HG03097 (cell line): ENCODE results near the gene NTRK3.

Source experiments
- ATAC-seq: cut with Tn5 transposase; IDR thresholded peaks from one replicate; pipeline ENCODE4 v1.9.1; 2021; ENCODE audit not compliant: unreplicated experiment, low FRiP score

The NTRK3 gene

DNA sequence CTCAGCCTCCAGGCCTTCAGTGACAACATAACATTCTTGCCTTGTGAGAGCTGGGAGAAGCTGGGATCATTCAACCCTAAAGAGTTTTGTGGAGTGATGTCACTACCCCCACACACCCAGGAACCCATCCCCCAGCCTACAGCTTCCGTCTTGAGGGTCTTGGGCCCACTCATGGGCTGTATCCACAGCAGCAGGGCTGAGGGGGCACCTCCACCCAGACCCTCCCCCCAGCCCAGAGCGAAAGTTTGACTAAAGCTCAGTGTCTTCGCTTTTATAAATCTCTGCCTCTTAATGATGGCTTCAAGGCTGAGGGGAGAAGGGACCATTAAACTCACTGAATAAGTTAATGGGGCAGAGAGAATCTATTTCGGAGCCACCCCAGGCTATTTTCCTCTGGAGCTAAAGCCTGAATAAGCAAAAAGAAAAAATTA, 23.8 kb downstream of the NTRK3 start:
- ATAC-seq = no peak

GRCh38 chr15:88231909-88232644, 24.5 kb downstream of the NTRK3 start:
- no peak for ATAC-seq

- ATAC-seq = no peak
Observed at GRCh38 chr15:88230823-88231222, 25.7 kb downstream of the NTRK3 start.

GRCh38 chr15:88225461-88225860, 31.1 kb downstream of the NTRK3 start:
- ATAC-seq = no peak

- no peak for ATAC-seq
Observed at GRCh38 chr15:88223084-88223483, 33.5 kb downstream of the NTRK3 start.

GRCh38 chr15:88221836-88222235, 34.7 kb downstream of the NTRK3 start:
- no peak for ATAC-seq

DNA sequence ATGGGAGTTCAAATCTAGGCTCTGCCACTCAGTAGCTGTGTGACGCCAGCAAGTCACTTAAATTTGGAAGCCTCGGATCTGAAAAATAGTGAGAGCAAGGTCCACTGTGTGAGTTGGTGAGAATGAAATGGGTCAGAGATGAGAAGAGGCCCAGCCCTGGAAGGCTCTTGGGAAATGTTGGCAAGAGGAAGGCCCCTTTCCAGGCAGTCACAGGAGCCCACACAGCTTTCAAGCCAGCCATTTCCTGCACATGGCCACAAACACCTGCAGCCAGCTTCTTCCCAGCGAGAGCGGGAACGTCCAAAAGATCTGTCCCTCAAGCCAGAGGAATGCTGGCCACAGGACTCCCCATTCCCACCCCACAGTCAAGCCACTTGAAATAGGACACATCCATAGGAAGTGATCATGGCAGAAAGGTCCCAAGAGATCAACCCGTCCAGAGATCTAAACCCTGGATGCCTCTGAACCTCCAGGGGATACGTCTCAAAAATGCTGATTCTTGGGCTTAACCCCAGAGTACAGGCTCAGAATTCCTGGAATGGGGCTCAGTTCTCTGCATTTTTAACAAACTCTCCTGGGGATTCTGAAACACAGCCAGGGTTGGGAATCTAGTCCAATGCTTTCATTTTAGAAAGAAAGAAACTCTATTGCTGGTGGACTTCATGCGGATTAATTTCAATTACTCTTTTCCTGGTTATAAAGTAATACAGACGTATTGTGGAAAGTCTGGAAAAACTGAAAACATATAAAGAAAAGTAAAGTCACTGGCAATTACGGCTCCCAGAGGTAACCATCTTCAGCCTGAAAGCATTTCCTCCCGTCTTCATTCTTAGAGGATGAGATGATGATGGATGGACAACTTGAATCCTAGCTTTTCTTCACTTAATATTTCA, 35.9 kb downstream of the NTRK3 start:
- ATAC-seq = no peak

DNA sequence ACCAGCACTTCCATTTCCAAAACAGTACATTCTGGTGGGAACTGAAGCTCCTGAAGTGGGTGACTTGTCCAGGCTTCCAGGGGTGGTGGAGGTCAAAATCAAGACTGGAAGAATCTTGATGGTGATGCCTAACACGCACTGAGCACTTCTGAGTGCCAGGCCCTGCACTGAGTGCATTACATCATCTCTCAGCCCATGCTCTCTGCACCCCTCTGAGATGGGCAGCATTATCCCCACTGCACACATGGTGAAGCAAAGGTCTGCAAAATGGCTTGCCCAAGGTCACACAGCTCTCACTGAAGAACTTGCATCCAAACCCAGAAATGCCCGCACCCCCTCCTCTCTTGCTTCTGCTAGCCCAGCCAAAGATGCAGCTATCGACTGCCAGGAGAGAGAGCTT, 36.9 kb downstream of the NTRK3 start:
- no peak for ATAC-seq

DNA sequence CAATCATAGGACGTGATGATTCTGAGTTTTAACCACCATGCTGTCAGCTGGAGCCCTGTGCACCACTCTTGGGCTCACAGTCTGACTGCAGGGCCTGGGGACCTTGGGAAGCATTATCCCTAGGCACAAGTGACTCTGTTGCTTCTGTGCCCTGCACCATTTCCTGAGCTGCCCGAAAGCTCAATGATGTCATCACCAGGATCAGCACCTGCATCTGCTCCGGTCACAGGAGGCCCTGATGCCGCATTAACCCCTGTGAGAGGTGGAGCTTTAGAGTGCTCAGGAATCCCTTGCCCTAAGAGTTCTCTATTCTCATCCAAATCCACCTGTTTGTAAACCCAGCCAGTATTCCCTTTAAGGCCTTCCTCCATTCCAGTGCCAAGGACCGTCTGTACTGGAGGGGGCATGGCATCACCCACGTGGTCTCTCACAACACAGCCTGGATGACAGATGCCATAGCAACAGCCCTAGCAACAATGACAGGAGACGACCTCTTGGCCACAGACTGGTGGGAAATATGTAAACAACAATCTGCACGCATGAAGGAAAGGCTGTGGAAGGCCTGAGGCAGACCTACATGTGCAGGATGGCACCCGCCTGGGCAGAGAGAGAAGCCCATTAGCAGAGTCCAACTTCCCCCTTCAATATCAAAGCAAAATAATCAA, 37.9 kb downstream of the NTRK3 start:
- ATAC-seq = no peak

DNA sequence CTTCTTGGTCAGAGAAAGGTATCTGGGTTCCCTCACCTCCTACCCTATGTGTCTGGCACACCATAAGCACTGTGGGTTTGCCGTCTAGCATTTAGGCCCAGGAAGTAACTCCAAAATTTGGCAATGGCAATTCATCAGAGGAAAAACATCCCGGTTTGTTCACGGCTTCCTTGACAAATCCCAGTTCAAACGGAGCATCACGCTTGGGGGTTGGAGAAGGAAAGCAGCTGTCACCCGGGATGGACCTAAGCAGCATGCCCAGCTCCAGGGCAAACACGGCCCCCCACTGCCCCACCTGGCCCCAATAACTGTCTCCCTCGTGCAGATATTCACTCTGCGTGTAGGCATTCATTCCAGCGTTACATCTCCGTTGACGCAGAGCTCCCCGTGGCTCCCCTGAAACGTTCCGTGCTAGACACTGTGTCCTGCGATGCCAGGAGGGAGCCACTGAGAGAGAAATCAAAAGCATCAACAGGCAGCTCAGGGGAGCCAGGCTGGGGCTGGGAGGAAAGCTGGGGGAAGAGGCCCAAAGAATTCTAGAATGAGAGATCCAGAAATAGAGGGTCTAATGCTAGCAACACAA, 41.4 kb downstream of the NTRK3 start:
- no peak for ATAC-seq

DNA sequence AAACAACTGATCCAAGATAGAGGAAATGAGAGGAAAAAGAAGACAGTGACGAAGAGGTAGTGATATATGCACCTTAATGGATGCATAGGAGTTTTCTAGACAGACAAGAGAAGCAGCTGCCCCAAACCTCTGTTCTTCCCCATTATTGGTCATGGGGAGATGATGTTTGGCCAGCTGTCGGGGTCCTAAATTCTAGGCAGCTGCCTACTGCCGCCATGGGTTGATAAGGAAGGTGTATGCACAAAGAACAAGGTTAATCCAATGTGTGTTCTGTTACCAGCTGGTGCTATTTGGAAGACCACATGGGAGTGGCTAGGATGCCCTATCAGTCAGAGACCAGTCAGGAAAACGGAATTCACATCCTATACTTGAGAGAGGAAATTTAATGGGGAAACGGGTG, 47.4 kb downstream of the NTRK3 start:
- ATAC-seq = no peak

DNA sequence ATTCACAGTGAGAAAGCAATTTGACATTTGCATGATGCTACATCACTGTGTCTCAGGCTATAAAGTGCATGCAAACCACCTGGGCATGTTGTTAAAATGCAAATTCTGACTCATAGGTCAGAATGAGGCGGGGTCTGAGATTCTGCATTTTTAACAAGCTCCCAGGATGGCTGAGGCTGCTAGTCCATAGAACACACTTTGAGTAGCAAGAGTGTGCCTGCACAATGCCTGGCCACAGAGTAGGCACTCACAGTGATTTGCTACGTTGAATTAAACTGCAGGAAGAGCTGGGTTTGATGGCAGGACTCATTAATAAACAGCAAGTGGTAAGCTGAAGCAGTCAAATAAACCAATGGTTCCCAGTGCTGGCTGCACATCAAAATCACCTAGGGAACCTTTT, 48.1 kb downstream of the NTRK3 start:
- no peak for ATAC-seq

DNA sequence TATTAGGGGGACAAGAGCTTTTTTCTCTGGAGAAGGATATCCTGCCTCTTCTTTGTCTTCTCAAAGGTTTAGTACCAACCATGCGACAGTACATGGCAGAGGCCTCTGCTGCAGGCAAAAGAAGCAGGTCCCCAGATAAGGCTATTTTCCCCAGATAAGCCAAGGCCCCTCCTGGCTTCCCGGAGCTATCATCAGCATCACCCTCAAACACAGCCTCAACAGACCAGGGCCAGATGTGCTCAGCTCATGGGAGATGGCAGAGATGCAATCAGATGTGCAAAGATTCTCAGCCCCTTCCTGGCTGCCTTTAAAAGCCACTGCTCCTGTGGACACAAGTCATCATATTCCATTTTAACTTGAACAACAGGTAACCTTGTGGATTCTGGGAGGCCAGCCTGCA, 49.0 kb downstream of the NTRK3 start:
- no peak for ATAC-seq

- no peak for ATAC-seq
Observed at GRCh38 chr15:88204584-88204983, 52.0 kb downstream of the NTRK3 start.

DNA sequence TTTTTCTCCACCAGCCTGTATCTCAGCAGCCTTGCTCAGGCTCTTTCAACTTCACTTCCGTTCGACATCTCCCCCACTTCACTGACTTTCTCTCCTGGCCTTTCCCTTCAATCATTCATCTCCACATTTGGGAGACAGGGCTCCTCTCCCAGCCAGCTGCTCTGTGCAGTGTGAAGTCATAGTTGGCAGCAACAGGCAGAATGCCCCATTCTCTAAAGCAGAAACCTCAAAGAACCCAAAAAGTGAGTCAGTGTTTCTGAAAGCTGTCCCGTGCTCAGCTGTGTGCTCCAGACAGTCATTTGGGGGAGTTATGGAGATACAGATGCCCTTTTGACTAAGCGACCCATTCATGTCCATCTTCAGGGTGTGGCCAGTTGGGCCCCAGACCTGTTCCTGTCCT, 54.3 kb downstream of the NTRK3 start:
- no peak for ATAC-seq

DNA sequence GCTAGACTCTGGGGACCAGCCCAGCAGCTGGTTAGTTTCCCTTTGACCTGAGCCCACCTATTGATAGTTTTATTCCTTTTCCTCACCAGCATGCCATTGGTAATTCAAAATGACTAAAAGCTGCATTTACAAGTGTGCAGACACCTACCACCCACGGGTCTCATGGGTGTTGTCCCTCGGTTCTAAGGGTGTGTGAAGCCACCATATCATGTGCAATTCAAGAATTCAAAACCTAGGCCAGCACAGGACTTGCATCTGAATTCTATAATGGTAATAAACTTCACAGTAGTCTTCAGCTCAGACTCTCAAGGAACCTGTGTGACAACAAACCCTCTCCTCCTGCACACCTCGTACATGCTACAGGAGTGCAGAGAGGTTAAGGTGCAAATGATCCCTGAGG, 55.3 kb downstream of the NTRK3 start:
- no peak for ATAC-seq

- ATAC-seq = no peak
Observed at GRCh38 chr15:88196961-88197360, 59.6 kb downstream of the NTRK3 start.

- ATAC-seq = no peak
Observed at GRCh38 chr15:88194162-88194561, 62.4 kb downstream of the NTRK3 start.

- no peak for ATAC-seq
Observed at GRCh38 chr15:88193415-88193814, 63.1 kb downstream of the NTRK3 start.

- no peak for ATAC-seq
Observed at GRCh38 chr15:88191812-88192165, 64.8 kb downstream of the NTRK3 start.

- no peak for ATAC-seq
Observed at GRCh38 chr15:88190232-88190631, 66.3 kb downstream of the NTRK3 start.
